ENCODE data around the gene ATG5.

The ATG5 gene

DNA sequence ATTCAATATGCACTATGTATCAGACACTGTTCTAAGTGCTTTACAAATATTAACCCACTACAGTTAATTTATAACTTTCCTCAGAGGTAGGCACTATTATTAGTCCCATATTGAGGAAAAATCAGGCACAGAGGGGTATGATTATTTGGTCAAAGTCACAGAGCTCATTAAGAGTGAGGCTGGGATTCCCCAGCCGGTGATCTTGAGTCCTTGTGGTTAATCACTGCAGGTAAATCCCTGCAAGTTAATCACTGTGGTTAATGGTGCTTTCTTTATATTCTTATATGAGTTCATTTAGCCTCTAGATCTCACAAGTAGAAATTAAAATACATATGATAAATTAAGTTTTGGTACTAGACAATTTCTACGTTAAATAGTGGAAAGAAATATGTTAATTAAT lies 44.2 kb upstream of the ATG5 start:
- Histone ChIP-seq H3K9me3 (no peaks in the 10 kb centered on the region), H3K4me1 (peaks cover 0 to 3% (median 0%) of the 10 kb centered on the region in 4 donors), H3K27me3 (peaks cover 0 to 5% of the 10 kb centered on the region in 2 donors), H3K4me3 (no peak overlapping the region), H3K27ac (no peak overlapping the region), H3K36me3 (no peaks in the 10 kb centered on the region)
- DNase-seq = no peak
- intact Hi-C loops (cut with DNase I; ENCODE audit: low total_unique reads) = no loop called here
- no peak for TF ChIP-seq CTCF (IDR thresholded peaks at IDR 0.05)

GRCh38 chr6:106363401-106364138 lies 38.0 kb upstream of the ATG5 start:
- H3K4me1 ChIP-seq = peaks cover 0 to 16% (median 12%) of the 10 kb centered on the region in 4 donors
- DNase-seq = no peak
- no peaks in the 10 kb centered on the region for H3K9me3 ChIP-seq
- no peak for TF ChIP-seq CTCF (IDR thresholded peaks at IDR 0.05)
- H3K27me3 ChIP-seq = peaks cover 4 to 31% of the 10 kb centered on the region in 2 donors
- H3K27ac ChIP-seq = no peak overlapping the region
- H3K4me3 ChIP-seq = no peak overlapping the region
- intact Hi-C loops (cut with DNase I; ENCODE audit: low total_unique reads) = no loop called here
- H3K36me3 ChIP-seq = no peaks in the 10 kb centered on the region

DNA sequence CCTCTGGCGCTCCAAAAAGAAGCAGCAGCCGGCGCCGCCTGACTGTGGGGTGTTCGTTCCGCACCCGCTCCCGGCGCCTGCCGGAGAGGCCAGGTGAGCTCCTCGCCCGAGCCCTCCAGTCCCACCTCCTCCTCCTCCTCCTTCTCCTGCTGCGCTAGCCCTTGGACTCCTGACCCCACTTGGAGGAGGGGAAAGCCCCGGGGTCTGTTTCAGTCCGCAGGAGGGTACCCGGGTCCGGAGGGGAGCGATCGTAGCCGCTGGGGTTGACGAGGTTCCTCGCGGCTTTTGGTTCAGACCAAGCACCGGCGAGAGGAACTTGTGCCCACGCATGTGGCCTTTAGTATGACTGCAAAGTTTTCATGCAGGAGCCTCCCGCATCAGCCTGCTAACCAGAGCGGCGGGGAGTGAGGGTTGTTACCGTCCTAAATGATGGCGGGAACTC lies 35.5 kb upstream of the ATG5 start:
- no peak for TF ChIP-seq CTCF (IDR thresholded peaks at IDR 0.05)
- DNase-seq = no peak
- no peaks in the 10 kb centered on the region for H3K9me3 ChIP-seq
- no peaks in the 10 kb centered on the region for H3K36me3 ChIP-seq
- no peak overlapping the region for H3K27ac ChIP-seq
- H3K4me1 ChIP-seq = peaks cover 0 to 16% (median 12%) of the 10 kb centered on the region in 4 donors
- H3K4me3 ChIP-seq = peak overlapping the region; percentile 28 to 51
- H3K27me3 ChIP-seq = peaks cover 4 to 48% of the 10 kb centered on the region in 2 donors
- intact Hi-C loops (cut with DNase I; ENCODE audit: low total_unique reads) = no loop called here

GRCh38 chr6:106360410-106360988 lies 34.9 kb upstream of the ATG5 start, which contains the start of gene CRYBG1:
Gene CRYBG1 (plus strand): TSS chr6:106360717. CDS start chr6:106360909, 192 bp downstream.
- Histone ChIP-seq H3K27ac (no peak within 1 kb of the TSS), H3K4me3 (peak within 1 kb of the TSS; percentile 28 to 51), H3K27me3 (peaks cover 4 to 48% of the 10 kb centered on the region in 2 donors), H3K9me3 (no peaks in the 10 kb centered on the region), H3K4me1 (peaks cover 0 to 16% (median 12%) of the 10 kb centered on the region in 4 donors), H3K36me3 (no peaks in the 10 kb centered on the region)
- DNase-seq = no peak
- TF ChIP-seq CTCF (IDR thresholded peaks at IDR 0.05) = peak; percentile 45 to 64
- intact Hi-C loops (cut with DNase I; ENCODE audit: low total_unique reads) = no loop called here

- no peak for TF ChIP-seq CTCF (IDR thresholded peaks at IDR 0.05)
- H3K27ac ChIP-seq = no peak overlapping the region
- peaks cover 0 to 16% (median 12%) of the 10 kb centered on the region in 4 donors for H3K4me1 ChIP-seq
- no peaks in the 10 kb centered on the region for H3K9me3 ChIP-seq
- intact Hi-C loops (cut with DNase I; ENCODE audit: low total_unique reads) = no loop called here
- H3K27me3 ChIP-seq = peaks cover 4 to 48% of the 10 kb centered on the region in 2 donors
- H3K4me3 ChIP-seq = peak overlapping the region in 1 of 2 donors; percentile 51
- H3K36me3 ChIP-seq = no peaks in the 10 kb centered on the region
- DNase-seq = no peak
Measured at GRCh38 chr6:106359959-106360409, 34.4 kb upstream of the ATG5 start.
